GM23338 (cell line): ENCODE measurements around the gene GLTP. TPM values are rescaled to one million over a fixed set of nuclear protein-coding genes. Genes with fewer than 3 reads are reported as not detected.

ENCODE experiments used
- ATAC-seq: fragments of 200-7000 bp; cut with Tn5 transposase; 3 replicates; pipeline ENCODE4 v1.9.1; 2020
- DNase-seq: peaks from one replicate; pipeline ENCODE4 v3.0.0-alpha.2; 2015; ENCODE audit warnings: low spot score
- H2AFZ ChIP-seq: fragments of 200-600 bp; sonication (generic); 2 replicates; pipeline ENCODE4 v1.8.0; 2016; ENCODE audit warnings: antibody characterized with exemption, mild to moderate bottlenecking, moderate library complexity
- H3F3A ChIP-seq: fragments of 200-600 bp; sonication (generic); replicated peaks from 2 replicates; pipeline ENCODE4 v1.8.0; 2017; ENCODE audit warnings: antibody characterized with exemption, mixed run types, low read depth
- H3K27ac ChIP-seq: fragments of 200-600 bp; sonication (generic); 2 replicates; pipeline ENCODE4 v1.6.1; 2016; ENCODE audit warnings: low read depth
- H3K27me3 ChIP-seq: fragments of 200-600 bp; sonication (generic); 2 replicates; pipeline ENCODE4 v1.8.0; 2016; ENCODE audit warnings: mild to moderate bottlenecking, mixed run types, moderate library complexity; ENCODE audit not compliant: insufficient read depth
- H3K36me3 ChIP-seq: fragments of 200-600 bp; sonication (generic); 2 replicates; pipeline ENCODE4 v1.8.0; 2016; ENCODE audit warnings: mild to moderate bottlenecking; ENCODE audit not compliant: insufficient read depth
- H3K4me1 ChIP-seq: fragments of 200-600 bp; sonication (generic); 2 replicates; pipeline ENCODE4 v1.8.0; 2016; ENCODE audit warnings: mild to moderate bottlenecking, moderate library complexity; ENCODE audit not compliant: insufficient read depth
- H3K4me2 ChIP-seq: fragments of 200-600 bp; sonication (generic); 2 replicates; pipeline ENCODE4 v1.7.1; 2017; ENCODE audit warnings: mixed run types
- H3K4me3 ChIP-seq: fragments of 200-600 bp; sonication (generic); 2 replicates; pipeline ENCODE4 v1.6.1; 2016; ENCODE audit warnings: mixed run types
- H3K79me2 ChIP-seq: fragments of 200-600 bp; sonication (generic); replicated peaks from 2 replicates; pipeline ENCODE4 v1.8.0; 2017; ENCODE audit warnings: mild to moderate bottlenecking; ENCODE audit not compliant: insufficient read depth
- H3K9me2 ChIP-seq: fragments of 200-600 bp; sonication (generic); 2 replicates; pipeline ENCODE4 v1.8.0; 2017; ENCODE audit not compliant: insufficient read depth
- H4K20me1 ChIP-seq: fragments of 200-600 bp; sonication (generic); replicated peaks from 2 replicates; pipeline ENCODE4 v1.8.0; 2017; ENCODE audit warnings: mild to moderate bottlenecking; ENCODE audit not compliant: insufficient read depth
- H3K27ac Mint-ChIP-seq: 2 replicates; pipeline ENCODE4 v1.8.0; 2020; ENCODE audit warnings: inconsistent platforms, mild to moderate bottlenecking, moderate library complexity, mixed read lengths
- H3K27me3 Mint-ChIP-seq: 3 replicates; pipeline ENCODE4 v1.8.0; 2022; ENCODE audit warnings: low read depth, mild to moderate bottlenecking, moderate library complexity, mixed read lengths, inconsistent platforms; ENCODE audit not compliant: insufficient read depth, poor library complexity
- H3K36me3 Mint-ChIP-seq: 3 replicates; pipeline ENCODE4 v1.8.0; 2021; ENCODE audit warnings: low read depth, mild to moderate bottlenecking, inconsistent platforms, moderate library complexity, mixed read lengths
- H3K4me1 Mint-ChIP-seq: 3 replicates; pipeline ENCODE4 v1.8.0; 2020; ENCODE audit warnings: mild to moderate bottlenecking, inconsistent platforms, mixed read lengths
- H3K4me3 Mint-ChIP-seq: 3 replicates; pipeline ENCODE4 v1.8.0; 2021; ENCODE audit warnings: moderate library complexity, mild to moderate bottlenecking, inconsistent platforms, mixed read lengths
- H3K9me3 Mint-ChIP-seq: 3 replicates; pipeline ENCODE4 v1.8.0; 2020; ENCODE audit warnings: moderate library complexity, mild to moderate bottlenecking, inconsistent platforms, mixed read lengths
- CREB1 ChIP-seq: fragments of 250-450 bp; sonication (Bioruptor Pico); IDR thresholded peaks from 2 replicates; pipeline ENCODE4 v1.5.0; 2020; ENCODE audit warnings: low read depth, mild to moderate bottlenecking, moderate library complexity
- CTCF ChIP-seq, 2 experiments: fragments of 200-600 bp in 1 of 2; sonication (generic) in 1 of 2; conservative IDR thresholded peaks; 2 replicates each; pipeline versions ENCODE4 v1.5.1 to v1.6.1; 2016 to 2017; ENCODE audit warnings: antibody characterized with exemption in 2 of 2, low read depth in 2 of 2, mild to moderate bottlenecking in 2 of 2, moderate library complexity in 1 of 2
- ETS1 ChIP-seq: IDR thresholded peaks from 2 replicates; pipeline ENCODE4 v1.6.1; 2016; ENCODE audit warnings: antibody characterized with exemption
- EZH2 ChIP-seq: fragments of 200-600 bp; sonication (generic); IDR thresholded peaks from one replicate; pipeline ENCODE4 v1.8.0; 2017; ENCODE audit warnings: antibody characterized with exemption, mild to moderate bottlenecking, low read depth; ENCODE audit not compliant: unreplicated experiment
- EZH2phosphoT487 ChIP-seq: fragments of 200-600 bp; sonication (generic); IDR thresholded peaks from one replicate; pipeline ENCODE4 v1.8.1; 2018; ENCODE audit warnings: antibody characterized with exemption; ENCODE audit not compliant: unreplicated experiment
- JUNB ChIP-seq: IDR thresholded peaks from one replicate; pipeline ENCODE4 v1.6.1; 2016; ENCODE audit warnings: antibody characterized with exemption; ENCODE audit not compliant: unreplicated experiment
- NANOG ChIP-seq: IDR thresholded peaks from 2 replicates; pipeline ENCODE4 v1.6.1; 2016; ENCODE audit warnings: antibody characterized with exemption, borderline replicate concordance
- POLR2AphosphoS5 ChIP-seq: IDR thresholded peaks from 2 replicates; pipeline ENCODE4 v1.6.1; 2016; ENCODE audit warnings: antibody characterized with exemption, low read depth
- REST ChIP-seq: IDR thresholded peaks from one replicate; pipeline ENCODE4 v1.6.1; 2018; ENCODE audit warnings: antibody characterized with exemption; ENCODE audit not compliant: unreplicated experiment
- STAT1 ChIP-seq: IDR thresholded peaks from one replicate; pipeline ENCODE4 v1.6.1; 2016; ENCODE audit warnings: antibody characterized with exemption; ENCODE audit not compliant: unreplicated experiment
- ZNF114 ChIP-seq: fragments of 250-450 bp; sonication (Bioruptor Pico); IDR thresholded peaks from 2 replicates; pipeline ENCODE4 v1.5.0; 2020; ENCODE audit warnings: mild to moderate bottlenecking, moderate library complexity
- ZNF331 ChIP-seq: fragments of 250-450 bp; sonication (Bioruptor Pico); IDR thresholded peaks from 2 replicates; pipeline ENCODE4 v1.5.0; 2020; ENCODE audit warnings: low read depth, mild to moderate bottlenecking, moderate library complexity
- ZNF462 ChIP-seq: fragments of 250-450 bp; sonication (Bioruptor Pico); IDR thresholded peaks from 2 replicates; pipeline ENCODE4 v1.5.0; 2020; ENCODE audit warnings: mild to moderate bottlenecking, moderate library complexity
- polyA plus RNA-seq: library from polyadenylated mRNA; unstranded; fragments of >200 nt; fragmentation: Nextera tagmentation; extraction: Ambion mirVana; gene quantifications from 2 replicates; pipeline ENCODE4 v1.2.1, GENCODE V29; 2016
- total RNA-seq: library from RNA; depleted of rRNA; stranded (reverse); fragments of >200 nt; shearing (Covaris generic); gene quantifications from 2 replicates; pipeline ENCODE4 v1.2.3, GENCODE V29; 2014

The GLTP gene
- total and polyA plus RNA-seq, 2 experiments from 2014 or later, result 26.5 to 30.2 TPM

- no peak overlapping the region for H3K4me2 ChIP-seq
Observed at GRCh38 chr12:109818905-109819500, 61.3 kb downstream of the GLTP start.

More at GRCh38 chr12:109818905-109819500, 61.3 kb downstream of the GLTP start:
- ATAC-seq (no peak), DNase-seq (no peak)
- Histone ChIP-seq H4K20me1 (no peaks in the 10 kb centered on the region), H2AFZ (no peak overlapping the region), H3K36me3 (no peaks in the 10 kb centered on the region), H3K27me3 (no peaks in the 10 kb centered on the region), H3K9me2 (no peaks in the 10 kb centered on the region), H3K79me2 (no peaks in the 10 kb centered on the region), H3F3A (no peaks in the 10 kb centered on the region), H3K4me1 (no peaks in the 10 kb centered on the region), H3K27ac (0 out of 2 replicates have a peak overlapping the region, but pooled peaks have one; percentile 26), H3K4me3 (no peak overlapping the region)
- no peaks in the 10 kb centered on the region for H3K36me3 Mint-ChIP-seq
- H3K27me3 Mint-ChIP-seq, result peaks cover 6% of the 10 kb centered on the region
- H3K4me3 Mint-ChIP-seq, result no peak overlapping the region
- no peak overlapping the region for H3K27ac Mint-ChIP-seq
- peaks cover 10% of the 10 kb centered on the region; the same call in 2 of the 3 replicates for H3K4me1 Mint-ChIP-seq
- H3K9me3 Mint-ChIP-seq, result no peaks in the 10 kb centered on the region
- no peak for TF ChIP-seq REST
- TF ChIP-seq NANOG, result no peak
- TF ChIP-seq ETS1, result no peak
- TF ChIP-seq EZH2, result no peak
- no peak for TF ChIP-seq ZNF462 (CRISPR knock-in tag)
- no peak for TF ChIP-seq JUNB
- TF ChIP-seq CREB1 (CRISPR knock-in tag), result no peak
- no peak for TF ChIP-seq CTCF (conservative IDR thresholded peaks at IDR 0.05; ENCODE audit: low read depth in 2 of 2)
- TF ChIP-seq STAT1, result no peak
- TF ChIP-seq POLR2AphosphoS5, result no peak
- TF ChIP-seq ZNF331 (CRISPR knock-in tag), result no peak
- no peak for TF ChIP-seq ZNF114 (CRISPR knock-in tag)
- no peak for TF ChIP-seq EZH2phosphoT487
